HepG2 (cell line): Measurements from ENCODE around the gene HNRNPA0.

ENCODE experiments used
- BHLHE40 ChIP-seq: IDR thresholded peaks from 2 replicates; pipeline ENCODE4 v1.6.1; 2011; ENCODE audit warnings: low read length, improper control_type of control experiment
- PRDM4 ChIP-seq: sonication (generic); formaldehyde crosslinking; IDR thresholded peaks from 2 replicates; pipeline ENCODE4 v1.9.0; 2021; ENCODE audit warnings: missing genetic modification reagents, borderline replicate concordance
- TF ChIP-seq, protein P1 (sequence below), 2 experiments: IDR thresholded peaks; 2 replicates each; pipeline ENCODE4 v1.6.1; 2011 to 2012; ENCODE audit warnings: low read length in 2 of 2, borderline replicate concordance in 1 of 2, low read depth in 1 of 2, mild to moderate bottlenecking in 1 of 2, moderate library complexity in 1 of 2
- TF ChIP-seq, protein P2 (sequence below): sonication (generic); formaldehyde crosslinking; IDR thresholded peaks from 2 replicates; pipeline ENCODE4 v1.4.0; 2020; ENCODE audit warnings: missing genetic modification reagents, mild to moderate bottlenecking, borderline replicate concordance
- TF ChIP-seq, protein P3 (sequence below): sonication (generic); formaldehyde crosslinking; IDR thresholded peaks from 2 replicates; pipeline ENCODE4 v1.5.0; 2020; ENCODE audit warnings: mild to moderate bottlenecking, missing genetic modification reagents, moderate library complexity

GRCh38 chr5:137794863-137795262 lies 40.7 kb upstream of the HNRNPA0 start:
- TF ChIP-seq, protein P1, sequence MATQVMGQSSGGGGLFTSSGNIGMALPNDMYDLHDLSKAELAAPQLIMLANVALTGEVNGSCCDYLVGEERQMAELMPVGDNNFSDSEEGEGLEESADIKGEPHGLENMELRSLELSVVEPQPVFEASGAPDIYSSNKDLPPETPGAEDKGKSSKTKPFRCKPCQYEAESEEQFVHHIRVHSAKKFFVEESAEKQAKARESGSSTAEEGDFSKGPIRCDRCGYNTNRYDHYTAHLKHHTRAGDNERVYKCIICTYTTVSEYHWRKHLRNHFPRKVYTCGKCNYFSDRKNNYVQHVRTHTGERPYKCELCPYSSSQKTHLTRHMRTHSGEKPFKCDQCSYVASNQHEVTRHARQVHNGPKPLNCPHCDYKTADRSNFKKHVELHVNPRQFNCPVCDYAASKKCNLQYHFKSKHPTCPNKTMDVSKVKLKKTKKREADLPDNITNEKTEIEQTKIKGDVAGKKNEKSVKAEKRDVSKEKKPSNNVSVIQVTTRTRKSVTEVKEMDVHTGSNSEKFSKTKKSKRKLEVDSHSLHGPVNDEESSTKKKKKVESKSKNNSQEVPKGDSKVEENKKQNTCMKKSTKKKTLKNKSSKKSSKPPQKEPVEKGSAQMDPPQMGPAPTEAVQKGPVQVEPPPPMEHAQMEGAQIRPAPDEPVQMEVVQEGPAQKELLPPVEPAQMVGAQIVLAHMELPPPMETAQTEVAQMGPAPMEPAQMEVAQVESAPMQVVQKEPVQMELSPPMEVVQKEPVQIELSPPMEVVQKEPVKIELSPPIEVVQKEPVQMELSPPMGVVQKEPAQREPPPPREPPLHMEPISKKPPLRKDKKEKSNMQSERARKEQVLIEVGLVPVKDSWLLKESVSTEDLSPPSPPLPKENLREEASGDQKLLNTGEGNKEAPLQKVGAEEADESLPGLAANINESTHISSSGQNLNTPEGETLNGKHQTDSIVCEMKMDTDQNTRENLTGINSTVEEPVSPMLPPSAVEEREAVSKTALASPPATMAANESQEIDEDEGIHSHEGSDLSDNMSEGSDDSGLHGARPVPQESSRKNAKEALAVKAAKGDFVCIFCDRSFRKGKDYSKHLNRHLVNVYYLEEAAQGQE (IDR thresholded peaks at IDR 0.05; ENCODE audit: borderline replicate concordance in 1 of 2, low read depth in 1 of 2, low read length in 2 of 2) = no peak
- TF ChIP-seq, protein P2, sequence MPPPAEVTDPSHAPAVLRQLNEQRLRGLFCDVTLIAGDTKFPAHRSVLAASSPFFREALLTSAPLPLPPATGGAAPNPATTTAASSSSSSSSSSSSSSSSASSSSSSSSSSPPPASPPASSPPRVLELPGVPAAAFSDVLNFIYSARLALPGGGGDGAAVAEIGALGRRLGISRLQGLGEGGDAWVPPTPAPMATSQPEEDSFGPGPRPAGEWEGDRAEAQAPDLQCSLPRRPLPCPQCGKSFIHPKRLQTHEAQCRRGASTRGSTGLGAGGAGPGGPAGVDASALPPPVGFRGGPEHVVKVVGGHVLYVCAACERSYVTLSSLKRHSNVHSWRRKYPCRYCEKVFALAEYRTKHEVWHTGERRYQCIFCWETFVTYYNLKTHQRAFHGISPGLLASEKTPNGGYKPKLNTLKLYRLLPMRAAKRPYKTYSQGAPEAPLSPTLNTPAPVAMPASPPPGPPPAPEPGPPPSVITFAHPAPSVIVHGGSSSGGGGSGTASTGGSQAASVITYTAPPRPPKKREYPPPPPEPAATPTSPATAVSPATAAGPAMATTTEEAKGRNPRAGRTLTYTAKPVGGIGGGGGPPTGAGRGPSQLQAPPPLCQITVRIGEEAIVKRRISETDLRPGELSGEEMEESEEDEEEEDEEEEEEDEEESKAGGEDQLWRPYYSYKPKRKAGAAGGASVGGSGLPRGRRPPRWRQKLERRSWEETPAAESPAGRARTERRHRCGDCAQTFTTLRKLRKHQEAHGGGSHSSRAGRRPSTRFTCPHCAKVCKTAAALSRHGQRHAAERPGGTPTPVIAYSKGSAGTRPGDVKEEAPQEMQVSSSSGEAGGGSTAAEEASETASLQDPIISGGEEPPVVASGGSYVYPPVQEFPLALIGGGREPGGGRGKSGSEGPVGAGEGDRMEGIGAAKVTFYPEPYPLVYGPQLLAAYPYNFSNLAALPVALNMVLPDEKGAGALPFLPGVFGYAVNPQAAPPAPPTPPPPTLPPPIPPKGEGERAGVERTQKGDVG (CRISPR knock-in tag) = no peak
- TF ChIP-seq PRDM4 (CRISPR knock-in tag) = no peak
- TF ChIP-seq BHLHE40 = no peak
- TF ChIP-seq, protein P3, sequence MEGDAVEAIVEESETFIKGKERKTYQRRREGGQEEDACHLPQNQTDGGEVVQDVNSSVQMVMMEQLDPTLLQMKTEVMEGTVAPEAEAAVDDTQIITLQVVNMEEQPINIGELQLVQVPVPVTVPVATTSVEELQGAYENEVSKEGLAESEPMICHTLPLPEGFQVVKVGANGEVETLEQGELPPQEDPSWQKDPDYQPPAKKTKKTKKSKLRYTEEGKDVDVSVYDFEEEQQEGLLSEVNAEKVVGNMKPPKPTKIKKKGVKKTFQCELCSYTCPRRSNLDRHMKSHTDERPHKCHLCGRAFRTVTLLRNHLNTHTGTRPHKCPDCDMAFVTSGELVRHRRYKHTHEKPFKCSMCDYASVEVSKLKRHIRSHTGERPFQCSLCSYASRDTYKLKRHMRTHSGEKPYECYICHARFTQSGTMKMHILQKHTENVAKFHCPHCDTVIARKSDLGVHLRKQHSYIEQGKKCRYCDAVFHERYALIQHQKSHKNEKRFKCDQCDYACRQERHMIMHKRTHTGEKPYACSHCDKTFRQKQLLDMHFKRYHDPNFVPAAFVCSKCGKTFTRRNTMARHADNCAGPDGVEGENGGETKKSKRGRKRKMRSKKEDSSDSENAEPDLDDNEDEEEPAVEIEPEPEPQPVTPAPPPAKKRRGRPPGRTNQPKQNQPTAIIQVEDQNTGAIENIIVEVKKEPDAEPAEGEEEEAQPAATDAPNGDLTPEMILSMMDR = no peak
